Right ventricle myocardium superior (tissue), 1 donor: ENCODE results near the gene ZNF319. TPM values are rescaled to one million over a fixed set of nuclear protein-coding genes. Genes with fewer than 3 reads are reported as not detected.
"Not testable (repeated sequence)": the region's sequence is repeated elsewhere in the genome, so short reads cannot be mapped to it uniquely, and the experiment has no call there.

ENCODE experiments used
- ATAC-seq: fragments of 200-7000 bp; cut with Tn5 transposase; one replicate; pipeline ENCODE4 v1.9.1; 2020; ENCODE audit warnings: mild to moderate bottlenecking; ENCODE audit not compliant: poor library complexity
- DNase-seq: peaks from one replicate; pipeline ENCODE4 v3.0.0-alpha.2; 2020
- intact Hi-C: fragments of 100-400 bp; cut with DNase I; formaldehyde crosslinking; loops from one replicate; pipeline ENCODE4 v1.11.2; 2022
- total RNA-seq: library from RNA; stranded (reverse); fragmentation: NEBNext Ultra II Directional; extraction: Animal tissue kit (Norgen Biotek cat#: 25700); gene quantifications from one replicate; pipeline ENCODE4 v1.2.1, GENCODE V29; 2021
- donor health status: DM: no; HTN: yes; CAD: no; lungs with severe emphysema.

Gene ZNF319
- total RNA-seq, 1 donor from 2014 or later = 8.1 TPM

DNA sequence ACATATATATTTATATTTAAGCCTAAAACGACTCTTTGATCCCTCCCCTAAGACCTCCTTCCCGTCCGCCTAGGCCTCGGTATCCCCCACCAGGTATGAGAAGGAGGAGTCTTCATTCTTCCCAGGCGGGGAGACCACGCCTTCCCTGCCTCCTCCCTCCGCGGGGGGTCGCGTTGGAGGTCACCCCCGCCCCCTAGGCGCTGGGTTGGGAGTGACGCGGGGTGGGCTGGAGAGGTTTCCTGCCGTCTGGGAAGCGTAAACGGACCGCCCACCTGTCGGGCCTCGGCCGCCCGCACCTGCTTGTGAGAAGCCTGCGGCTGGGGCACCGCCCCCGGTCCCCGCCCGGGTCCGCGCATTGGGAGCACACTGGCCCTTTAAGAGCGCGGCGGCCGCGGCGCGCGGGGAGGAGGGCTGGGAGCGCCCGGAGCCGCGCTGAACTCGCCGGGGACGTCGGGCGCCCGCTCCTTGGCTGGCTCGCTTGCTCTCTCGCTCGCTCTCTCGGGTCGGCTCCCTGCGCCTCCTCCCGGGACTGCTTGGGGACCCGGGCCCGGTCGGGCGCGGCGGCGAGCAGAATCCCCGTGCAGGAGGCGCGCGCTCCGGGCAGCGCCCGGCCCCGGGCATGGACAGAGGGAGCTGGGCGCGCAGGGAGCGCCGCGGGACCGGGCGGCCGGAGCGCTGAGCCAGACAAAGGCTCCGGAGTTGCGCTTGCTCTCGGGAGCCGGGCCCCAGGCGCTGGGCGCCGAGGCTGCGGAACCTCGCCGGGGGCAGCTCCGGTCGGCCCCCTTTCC, 25.1 kb upstream of the ZNF319 start, which contains the start of gene MMP15:
TSS of gene MMP15 (plus strand) at position 404 of the 788 bp plus-strand sequence. CDS start 597 bp downstream, outside the sequence.
- intact Hi-C loops = no loop called here
- DNase-seq = peak; percentile 88

GRCh38 chr16:58024486-58025350, 24.2 kb upstream of the ZNF319 start:
- intact Hi-C loops = no loop called here
- ATAC-seq (no peak), DNase-seq (peak; percentile 63)

More for the DNA sequence above, 25.1 kb upstream of the ZNF319 start, which contains the start of gene MMP15:
- peak; percentile 80 for ATAC-seq

DNA sequence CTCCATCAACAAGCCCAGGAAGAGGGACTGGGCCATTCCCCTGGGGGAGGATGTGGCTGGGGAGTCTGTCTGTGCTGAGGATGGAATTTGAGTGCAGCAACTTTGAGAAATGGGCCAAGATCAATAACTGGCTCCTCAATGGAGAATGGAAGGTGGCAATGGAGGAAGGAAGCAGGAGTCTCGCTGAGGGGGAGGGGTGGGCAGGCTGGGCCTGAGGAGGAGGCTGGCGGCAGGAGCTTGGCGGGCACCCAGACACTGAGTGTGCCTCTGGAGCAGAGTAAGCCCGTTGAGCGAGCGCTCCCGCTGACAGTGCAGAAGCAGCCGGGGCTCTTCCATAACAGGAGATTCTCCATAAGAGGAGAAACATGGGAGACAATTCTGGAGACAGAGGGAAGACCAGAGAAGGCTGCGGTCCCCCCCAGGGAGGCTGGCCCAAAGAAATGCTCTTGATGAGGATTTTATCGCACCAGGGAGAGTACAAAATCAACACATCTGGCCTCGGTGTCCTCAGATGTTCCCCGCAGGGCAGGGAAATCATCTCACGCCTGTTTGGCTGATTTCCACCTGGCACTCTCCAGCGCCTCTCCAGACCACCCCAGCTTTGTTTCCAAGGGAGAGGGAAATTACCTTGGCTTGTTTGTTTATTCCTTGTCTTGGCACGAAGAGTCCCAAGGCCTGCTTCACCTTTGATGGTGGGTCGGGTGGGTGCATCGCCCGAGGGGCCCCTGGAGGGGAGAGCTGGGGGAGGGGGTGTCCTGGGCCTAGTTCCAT, 22.3 kb upstream of the ZNF319 start:
- intact Hi-C loops = no loop called here
- ATAC-seq (peak; percentile 46), DNase-seq (peak; percentile 90)

- DNase-seq (no peak), ATAC-seq (no peak)
- intact Hi-C loops = loop anchor here (2.0 kb wide), 1 partner anchor 101 kb away; no protein-coding TSS in a partner anchor
Measured at GRCh38 chr16:58021661-58022551, 21.4 kb upstream of the ZNF319 start.

- intact Hi-C loops = loop anchor here (2.0 kb wide), 1 partner anchor 102 kb away; no protein-coding TSS in a partner anchor
- ATAC-seq = peak; percentile 19
- peak; percentile 77 for DNase-seq
Measured at GRCh38 chr16:58020628-58021521, 20.4 kb upstream of the ZNF319 start.

DNA sequence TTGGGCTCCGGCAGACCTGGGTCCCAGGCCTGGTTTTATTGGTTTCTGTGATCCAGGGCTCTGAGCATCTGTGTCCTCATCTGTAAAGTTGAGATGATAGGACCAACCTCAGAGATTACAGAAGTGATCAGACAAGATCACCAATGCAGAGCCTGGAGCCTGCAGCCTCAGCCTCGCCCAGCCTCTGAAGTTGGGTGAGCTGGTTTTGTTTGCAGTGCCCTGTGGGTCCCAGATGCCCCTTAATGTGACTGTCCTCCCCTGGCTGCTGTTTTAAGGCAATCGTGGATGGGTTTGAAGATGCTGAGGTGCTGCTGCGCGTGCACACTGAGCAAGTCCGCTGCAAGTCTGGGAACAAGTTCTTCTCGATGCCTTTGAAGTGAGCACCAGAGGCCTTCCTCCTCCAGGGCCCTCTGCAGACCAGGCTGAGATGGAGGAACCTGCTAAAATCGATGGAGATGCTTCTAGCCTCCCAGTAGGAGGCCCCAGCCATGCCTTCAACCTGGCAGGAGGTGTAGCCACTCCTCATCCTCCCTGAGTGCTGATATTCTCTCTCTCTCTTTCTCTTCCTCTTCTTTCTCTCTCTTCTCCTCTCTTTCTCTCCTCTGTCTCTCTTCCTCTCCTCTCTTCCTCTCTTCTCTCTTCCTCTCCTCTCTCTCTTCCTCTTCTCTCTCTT, 19.5 kb upstream of the ZNF319 start:
- no peak for DNase-seq

DNA sequence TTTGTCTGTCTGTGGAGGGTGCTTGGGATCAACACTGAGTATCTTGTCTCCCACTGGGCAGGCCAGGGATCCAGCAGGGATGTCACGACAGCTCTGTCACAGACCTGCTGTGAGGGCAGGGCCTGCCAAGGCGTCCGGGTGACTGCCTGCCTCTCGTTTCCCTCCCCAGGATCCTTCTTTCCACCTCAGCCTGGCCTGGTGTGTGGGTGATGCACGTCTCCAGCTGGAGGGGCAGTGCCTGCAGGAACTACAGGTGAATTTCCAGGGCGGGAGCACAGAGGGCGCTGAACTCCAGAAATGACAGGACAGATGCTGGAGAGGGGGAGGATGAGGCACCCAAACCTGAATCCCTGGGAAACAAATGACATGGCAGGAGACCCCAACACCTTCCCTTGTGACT, 18.3 kb upstream of the ZNF319 start:
- intact Hi-C loops = loop anchor here (10.0 kb wide), 1 partner anchor 176 kb away; the partner anchor contains the start of gene CSNK2A2
- DNase-seq = no peak
- no peak for ATAC-seq

More for the DNA sequence above, 19.5 kb upstream of the ZNF319 start:
- no peak for ATAC-seq
- intact Hi-C loops = loop anchor here (2.0 to 10.0 kb wide), 2 partner anchors 103 to 175 kb away; partner anchors contain the start of gene CSNK2A2

GRCh38 chr16:58016840-58017446, 16.5 kb upstream of the ZNF319 start:
- ATAC-seq = no peak
- no peak for DNase-seq

GRCh38 chr16:58013201-58013956, 12.9 kb upstream of the ZNF319 start:
- ATAC-seq = no peak
- DNase-seq = no peak
- intact Hi-C loops = loop anchor here (10.0 kb wide), 1 partner anchor 181 kb away; the partner anchor contains the start of gene CSNK2A2

More at GRCh38 chr16:58016840-58017446, 16.5 kb upstream of the ZNF319 start:
- intact Hi-C loops = loop anchor here (10.0 kb wide), 1 partner anchor 178 kb away; the partner anchor contains the start of gene CSNK2A2

DNA sequence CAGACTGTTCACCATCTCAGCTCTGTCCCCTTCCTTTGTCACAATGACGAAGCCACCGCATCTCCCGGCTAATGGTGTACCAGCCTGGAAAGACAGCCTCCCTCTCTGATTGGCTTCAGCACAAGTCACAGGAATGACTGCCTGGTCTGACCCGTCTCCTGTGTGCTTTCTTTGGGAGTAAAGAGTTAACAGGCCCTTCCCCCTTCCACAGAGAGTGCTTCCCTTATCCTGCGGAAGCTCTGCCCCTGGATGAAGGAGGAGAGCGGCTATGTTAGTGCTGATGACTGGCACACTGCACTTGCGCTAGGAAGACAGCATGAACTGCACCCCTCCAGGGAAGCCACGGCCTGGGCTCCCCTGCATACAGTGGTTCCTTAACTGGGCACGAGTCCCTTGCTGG, 12.0 kb upstream of the ZNF319 start:
- intact Hi-C loops = loop anchor here (10.0 kb wide), 1 partner anchor 182 kb away; the partner anchor contains the start of gene CSNK2A2
- DNase-seq (peak; percentile 18), ATAC-seq (no peak)

GRCh38 chr16:58011652-58012051, 11.2 kb upstream of the ZNF319 start:
- ATAC-seq (no peak), DNase-seq (no peak)
- intact Hi-C loops = loop anchor here (10.0 kb wide), 1 partner anchor 183 kb away; the partner anchor contains the start of gene CSNK2A2

GRCh38 chr16:58010886-58011285, 10.4 kb upstream of the ZNF319 start:
- no peak for DNase-seq
- intact Hi-C loops = loop anchor here (10.0 kb wide), 1 partner anchor 184 kb away; the partner anchor contains the start of gene CSNK2A2

DNA sequence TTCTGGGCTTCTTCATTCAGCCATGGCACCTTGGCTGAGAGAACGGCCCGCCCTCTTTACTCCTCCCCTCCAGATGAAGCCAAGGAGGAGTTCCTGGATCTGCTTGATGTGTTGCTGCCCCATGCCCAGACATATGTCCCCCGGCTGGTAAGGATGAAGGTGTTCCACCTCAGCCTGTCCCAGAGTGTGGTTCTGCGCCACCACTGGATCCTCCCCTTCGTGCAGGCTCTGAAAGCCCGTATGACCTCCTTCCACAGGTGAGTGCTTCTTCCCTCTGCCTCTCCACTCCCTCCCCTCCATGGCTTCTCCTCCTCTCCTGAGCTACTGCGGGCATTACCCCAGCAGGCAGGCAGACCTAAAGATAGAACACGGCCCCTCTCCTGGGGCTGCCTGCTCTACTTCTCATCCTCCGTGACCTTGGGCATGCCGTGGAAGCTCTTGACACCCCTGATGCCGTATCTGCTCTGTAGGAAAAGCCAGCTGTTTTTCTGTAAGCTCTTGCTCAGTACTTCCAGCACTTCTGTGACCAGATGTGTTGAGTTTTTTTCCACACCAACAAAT, 9.5 kb upstream of the ZNF319 start:
- DNase-seq (peak; percentile 38), ATAC-seq (peak; percentile 68)
- intact Hi-C loops = loop anchor here (10.0 kb wide), 2 partner anchors 185 to 255 kb away; partner anchors contain the start of gene CSNK2A2

More at GRCh38 chr16:58010886-58011285, 10.4 kb upstream of the ZNF319 start:
- peak; percentile 16 for ATAC-seq

GRCh38 chr16:58004736-58005135, 4.3 kb upstream of the ZNF319 start:
- not testable (repeated sequence) for ATAC-seq
- DNase-seq = peak; percentile 77

More at GRCh38 chr16:58004736-58005135, 4.3 kb upstream of the ZNF319 start:
- intact Hi-C loops = loop anchor here (10.0 kb wide), 1 partner anchor 250 kb away; no protein-coding TSS in a partner anchor
